HepG2 (cell line): ENCODE measurements around the gene PPP4R4. TPM values are rescaled to one million over a fixed set of nuclear protein-coding genes. Genes with fewer than 3 reads are reported as not detected.
A peak's percentile ranks its signal among the peaks of the same experiment; 100 is the strongest.

Source experiments
- BRCA1 ChIP-seq: sonication (generic); formaldehyde crosslinking; IDR thresholded peaks from 2 replicates; pipeline ENCODE4 v1.4.0; 2020; ENCODE audit warnings: missing genetic modification reagents
- EP300 ChIP-seq, 3 experiments: sonication (generic) in 1 of 3; formaldehyde crosslinking in 1 of 3; IDR thresholded peaks; 2 replicates each; pipeline versions ENCODE4 v1.5.1 to v1.6.1; 2011 to 2020; ENCODE audit warnings: low read depth in 2 of 3, low read length in 2 of 3, borderline replicate concordance in 1 of 3, improper control_type of control experiment in 1 of 3, mild to moderate bottlenecking in 1 of 3, missing genetic modification reagents in 1 of 3, moderate library complexity in 1 of 3
- GABPB1 ChIP-seq: IDR thresholded peaks from 2 replicates; pipeline ENCODE4 v1.6.1; 2016; ENCODE audit warnings: mild to moderate bottlenecking, missing genetic modification reagents, moderate library complexity, missing compliant biosample characterization
- GTF3A ChIP-seq: sonication (generic); formaldehyde crosslinking; conservative IDR thresholded peaks from 2 replicates; pipeline ENCODE4 v1.4.0; 2020; ENCODE audit warnings: mild to moderate bottlenecking, missing genetic modification reagents
- HNF1B ChIP-seq: sonication (generic); formaldehyde crosslinking; IDR thresholded peaks from 2 replicates; pipeline ENCODE4 v1.5.1; 2020; ENCODE audit warnings: mild to moderate bottlenecking, moderate library complexity, missing genetic modification reagents
- MYPOP ChIP-seq: sonication (generic); formaldehyde crosslinking; IDR thresholded peaks from 2 replicates; pipeline ENCODE4 v1.8.1; 2023; ENCODE audit warnings: mild to moderate bottlenecking, moderate library complexity, missing genetic modification reagents
- NFKB2 ChIP-seq: sonication (generic); formaldehyde crosslinking; IDR thresholded peaks from 2 replicates; pipeline ENCODE4 v1.4.0; 2020; ENCODE audit warnings: missing genetic modification reagents, borderline replicate concordance
- SCMH1 ChIP-seq: sonication (generic); formaldehyde crosslinking; IDR thresholded peaks from 2 replicates; pipeline ENCODE4 v1.9.0; 2021; ENCODE audit warnings: missing genetic modification reagents, mild to moderate bottlenecking, borderline replicate concordance
- TGIF2 ChIP-seq: IDR thresholded peaks from 2 replicates; pipeline ENCODE4 v1.6.1; 2016; ENCODE audit warnings: control low read depth, missing compliant biosample characterization
- ZNF143 ChIP-seq: sonication (generic); formaldehyde crosslinking; IDR thresholded peaks from 2 replicates; pipeline ENCODE4 v1.4.0; 2020; ENCODE audit warnings: missing genetic modification reagents
- ZNF646 ChIP-seq: sonication (generic); formaldehyde crosslinking; IDR thresholded peaks from 2 replicates; pipeline ENCODE4 v1.9.0; 2021; ENCODE audit warnings: mild to moderate bottlenecking, missing genetic modification reagents
- polyA plus RNA-seq, 8 experiments: library from polyadenylated mRNA; depleted of rRNA in 3 of 8; stranded (reverse) in 7 of 8; unstranded in 1 of 8; fragments of >200 nt; fragmentation: Illumina TruSeq in 4 of 8; extraction: Trizol in 4 of 8; gene quantifications; 2 replicates each; pipeline versions ENCODE4 v1.2.1 to v1.2.3, GENCODE V29; 2011 to 2016; ENCODE audit warnings: low read depth in 4 of 8, missing spikeins in 1 of 8, mixed read lengths in 1 of 8; ENCODE audit not compliant: insufficient read depth in 1 of 8
- total RNA-seq, 5 experiments: library from RNA; depleted of rRNA; stranded (reverse); fragments of >200 nt; fragmentation: Illumina TruSeq; extraction: Trizol; gene quantifications; 2 replicates each; pipeline ENCODE4 v1.2.3, GENCODE V29; 2016; ENCODE audit warnings: low read depth in 1 of 5
- TF ChIP-seq, protein P1 (sequence below): sonication (generic); formaldehyde crosslinking; IDR thresholded peaks from 2 replicates; pipeline ENCODE4 v1.8.1; 2023; ENCODE audit warnings: missing genetic modification reagents, inconsistent platforms, borderline replicate concordance

PPP4R4 gene
- total and polyA plus RNA-seq, 2 of the 13 experiments (the other 11 are each of a cell fraction or from before 2014, with no cell fraction given): 9.5 to 19.8 TPM

DNA sequence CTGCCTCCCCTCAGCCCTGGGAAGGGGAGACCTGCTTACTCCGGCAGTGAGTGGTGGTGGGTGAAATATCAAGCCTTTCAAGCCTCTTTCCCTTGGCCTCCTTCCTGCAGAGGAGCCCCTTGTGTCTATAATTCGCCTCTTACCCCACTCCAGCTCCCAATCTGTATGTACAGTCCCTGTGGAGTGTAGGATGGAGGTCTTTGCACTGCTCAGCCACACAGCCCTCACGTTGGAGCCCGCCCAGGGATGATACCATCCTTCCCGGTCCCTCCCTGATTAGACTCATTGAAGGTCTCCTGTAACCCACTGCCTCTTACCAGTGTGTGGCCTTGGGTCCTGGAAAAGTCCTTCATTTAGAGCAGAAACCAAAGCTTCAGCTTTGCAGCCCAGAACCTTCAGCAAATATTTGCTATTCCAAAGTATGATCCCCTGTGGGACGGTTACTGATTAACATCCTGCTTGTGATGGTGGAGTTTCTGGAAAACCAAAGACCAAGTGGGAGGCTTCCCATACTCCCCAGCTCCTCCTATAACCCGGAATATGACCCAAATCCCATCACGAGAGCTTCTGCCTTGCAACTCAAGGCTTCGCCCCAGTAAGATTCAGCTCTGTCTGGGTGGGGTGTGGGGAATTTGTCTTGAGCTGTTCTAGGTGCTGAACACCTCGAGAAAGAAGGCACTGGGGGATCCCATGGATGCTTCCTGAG is 118.9 kb downstream of the PPP4R4 start, which contains the start of gene SERPINA10 (continued):
- TF ChIP-seq ZNF646 (CRISPR knock-in tag) (no peak), HNF1B (CRISPR knock-in tag) (peak; percentile 100), ZNF143 (peak; percentile 77), SCMH1 (no peak), BRCA1 (CRISPR knock-in tag) (0 out of 2 replicates have a peak, but pooled peaks have one; percentile 64), TGIF2 (CRISPR knock-in tag) (peak; percentile 21), NFKB2 (CRISPR knock-in tag) (peak; percentile 33; the same call in 1 of the 2 replicates), GTF3A (0 out of 2 replicates have a peak, but pooled peaks have one; percentile 42), GABPB1 (CRISPR knock-in tag) (peak; percentile 10; the same call in 1 of the 2 replicates), MYPOP (CRISPR knock-in tag) (peak; percentile 63; the same call in 1 of the 2 replicates), EP300 (IDR thresholded peaks at IDR 0.05; ENCODE audit: low read depth in 2 of 2, low read length in 2 of 2) (peak; percentile 17 to 90; a peak in 2 of 4 replicates), EP300 (CRISPR knock-in tag; IDR thresholded peaks at IDR 0.05; ENCODE audit: borderline replicate concordance) (peak; percentile 41; the same call in 1 of the 2 replicates)
- TF ChIP-seq, protein P1, sequence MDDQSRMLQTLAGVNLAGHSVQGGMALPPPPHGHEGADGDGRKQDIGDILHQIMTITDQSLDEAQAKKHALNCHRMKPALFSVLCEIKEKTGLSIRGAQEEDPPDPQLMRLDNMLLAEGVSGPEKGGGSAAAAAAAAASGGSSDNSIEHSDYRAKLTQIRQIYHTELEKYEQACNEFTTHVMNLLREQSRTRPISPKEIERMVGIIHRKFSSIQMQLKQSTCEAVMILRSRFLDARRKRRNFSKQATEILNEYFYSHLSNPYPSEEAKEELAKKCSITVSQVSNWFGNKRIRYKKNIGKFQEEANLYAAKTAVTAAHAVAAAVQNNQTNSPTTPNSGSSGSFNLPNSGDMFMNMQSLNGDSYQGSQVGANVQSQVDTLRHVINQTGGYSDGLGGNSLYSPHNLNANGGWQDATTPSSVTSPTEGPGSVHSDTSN (CRISPR knock-in tag): no peak
